Endothelial cell (in vitro differentiated cells): ENCODE data around the gene WSCD1. TPM values are rescaled to one million over a fixed set of nuclear protein-coding genes. Genes with fewer than 3 reads are reported as not detected.

ENCODE experiments used
- DNase-seq: peaks from one replicate; pipeline ENCODE4 v3.0.0; 2021; ENCODE audit warnings: low spot score
- H3K27ac Mint-ChIP-seq: one replicate; pipeline ENCODE4 v1.8.0; 2021; ENCODE audit warnings: mixed read lengths, inconsistent platforms; ENCODE audit not compliant: unreplicated experiment
- H3K27me3 Mint-ChIP-seq: one replicate; pipeline ENCODE4 v1.8.0; 2021; ENCODE audit warnings: mild to moderate bottlenecking, moderate library complexity, mixed read lengths, inconsistent platforms; ENCODE audit not compliant: unreplicated experiment
- H3K36me3 Mint-ChIP-seq: one replicate; pipeline ENCODE4 v1.8.0; 2021; ENCODE audit warnings: mild to moderate bottlenecking, low read depth, mixed read lengths, inconsistent platforms; ENCODE audit not compliant: unreplicated experiment
- H3K4me1 Mint-ChIP-seq: one replicate; pipeline ENCODE4 v1.8.0; 2021; ENCODE audit warnings: mild to moderate bottlenecking, mixed read lengths, inconsistent platforms; ENCODE audit not compliant: unreplicated experiment
- H3K4me3 Mint-ChIP-seq: one replicate; pipeline ENCODE4 v1.8.0; 2021; ENCODE audit warnings: mild to moderate bottlenecking, mixed read lengths, inconsistent platforms; ENCODE audit not compliant: unreplicated experiment
- H3K9me3 Mint-ChIP-seq: one replicate; pipeline ENCODE4 v1.8.0; 2021; ENCODE audit warnings: mixed read lengths, inconsistent platforms; ENCODE audit not compliant: unreplicated experiment
- total RNA-seq: library from RNA; stranded (reverse); fragmentation: NEBNext Ultra II Directional; extraction: Animal tissue kit (Norgen Biotek cat#: 25700); gene quantifications from one replicate; pipeline ENCODE4 v1.2.1, GENCODE V29; 2021; ENCODE audit not compliant: unreplicated experiment
- TF ChIP-seq, protein P1 (sequence below): fragments of 200-600 bp; sonication (generic); IDR thresholded peaks from one replicate; pipeline ENCODE4 v1.5.0; 2021; ENCODE audit warnings: antibody characterized with exemption; ENCODE audit not compliant: unreplicated experiment

WSCD1 gene
- total RNA-seq, 1 donor from 2014 or later, result 43.9 TPM

DNA sequence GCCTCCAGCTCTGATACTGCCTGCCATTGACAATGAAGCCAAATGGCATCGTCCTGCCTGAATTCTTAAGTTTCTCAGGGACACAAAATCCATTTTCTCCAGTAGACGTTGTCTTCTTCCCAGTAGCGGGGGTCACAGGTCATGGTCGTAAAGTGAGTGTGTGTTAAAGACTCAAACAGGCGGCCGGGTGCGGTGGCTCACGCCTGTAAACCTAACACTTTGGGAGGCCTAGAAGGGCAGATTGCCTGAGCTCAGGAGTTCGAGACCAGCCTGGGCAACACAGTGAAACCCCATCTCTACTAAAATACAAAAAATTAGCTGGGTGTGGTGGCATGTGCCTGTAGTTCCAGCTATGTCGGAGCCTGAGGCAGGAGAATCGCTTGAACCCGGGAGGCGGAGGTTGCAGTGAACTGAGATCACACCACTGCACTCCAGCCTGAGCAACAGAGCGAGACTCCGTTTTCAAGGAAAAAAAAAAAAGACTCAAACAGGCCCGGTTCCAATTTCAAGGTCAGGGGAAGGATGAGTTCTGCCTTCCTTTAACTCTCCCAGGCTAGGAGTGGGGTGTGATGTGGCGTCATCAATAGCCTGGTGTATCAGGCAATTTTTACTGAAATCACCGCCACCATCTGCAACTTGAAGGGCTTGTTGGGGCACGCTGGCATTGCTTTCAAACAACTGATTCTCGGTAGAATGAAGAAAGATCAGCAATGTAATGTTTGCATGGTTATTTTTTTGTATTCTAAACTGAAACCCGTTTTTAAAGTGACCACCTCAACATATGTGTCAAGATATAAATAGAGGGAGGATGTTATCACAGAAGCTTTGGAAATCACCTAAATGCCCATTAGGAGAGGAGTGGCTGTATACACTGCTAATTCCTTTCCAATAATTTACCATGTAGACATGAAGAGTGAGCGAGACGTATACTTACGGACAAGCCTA, 91.0 kb downstream of the WSCD1 start:
- Mint-ChIP-seq H3K36me3 (no peaks in the 10 kb centered on the region), H3K4me1 (peaks cover 8% of the 10 kb centered on the region), H3K27ac (no peak overlapping the region), H3K9me3 (no peaks in the 10 kb centered on the region), H3K27me3 (peaks cover 6% of the 10 kb centered on the region), H3K4me3 (no peak overlapping the region)
- DNase-seq, result no peak
- TF ChIP-seq, protein P1, sequence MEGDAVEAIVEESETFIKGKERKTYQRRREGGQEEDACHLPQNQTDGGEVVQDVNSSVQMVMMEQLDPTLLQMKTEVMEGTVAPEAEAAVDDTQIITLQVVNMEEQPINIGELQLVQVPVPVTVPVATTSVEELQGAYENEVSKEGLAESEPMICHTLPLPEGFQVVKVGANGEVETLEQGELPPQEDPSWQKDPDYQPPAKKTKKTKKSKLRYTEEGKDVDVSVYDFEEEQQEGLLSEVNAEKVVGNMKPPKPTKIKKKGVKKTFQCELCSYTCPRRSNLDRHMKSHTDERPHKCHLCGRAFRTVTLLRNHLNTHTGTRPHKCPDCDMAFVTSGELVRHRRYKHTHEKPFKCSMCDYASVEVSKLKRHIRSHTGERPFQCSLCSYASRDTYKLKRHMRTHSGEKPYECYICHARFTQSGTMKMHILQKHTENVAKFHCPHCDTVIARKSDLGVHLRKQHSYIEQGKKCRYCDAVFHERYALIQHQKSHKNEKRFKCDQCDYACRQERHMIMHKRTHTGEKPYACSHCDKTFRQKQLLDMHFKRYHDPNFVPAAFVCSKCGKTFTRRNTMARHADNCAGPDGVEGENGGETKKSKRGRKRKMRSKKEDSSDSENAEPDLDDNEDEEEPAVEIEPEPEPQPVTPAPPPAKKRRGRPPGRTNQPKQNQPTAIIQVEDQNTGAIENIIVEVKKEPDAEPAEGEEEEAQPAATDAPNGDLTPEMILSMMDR, result no peak

DNA sequence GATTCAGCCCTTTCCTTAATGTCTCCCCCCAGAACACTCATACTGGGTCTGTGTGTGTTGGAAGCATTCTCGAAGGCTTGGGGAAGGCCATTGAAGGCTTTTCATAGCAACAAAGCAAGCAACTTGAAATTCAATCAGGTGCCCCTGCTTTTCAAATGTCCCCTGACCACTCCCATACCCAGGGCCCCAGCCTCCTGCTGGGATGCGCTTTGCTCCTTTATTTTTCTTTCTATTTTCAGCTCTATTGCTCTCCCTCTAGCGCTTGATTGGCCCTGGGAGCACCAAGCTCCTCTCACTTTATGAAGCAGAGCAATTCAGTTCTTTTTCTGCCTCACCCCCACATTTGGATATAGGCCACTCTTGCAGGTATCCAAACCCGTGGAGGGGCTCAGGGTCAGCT, 92.0 kb downstream of the WSCD1 start:
- Mint-ChIP-seq H3K9me3 (no peaks in the 10 kb centered on the region), H3K36me3 (no peaks in the 10 kb centered on the region), H3K4me3 (no peak overlapping the region), H3K4me1 (peaks cover 17% of the 10 kb centered on the region), H3K27me3 (peaks cover 6% of the 10 kb centered on the region), H3K27ac (no peak overlapping the region)
- DNase-seq, result no peak
- TF ChIP-seq, protein P1, result no peak

DNA sequence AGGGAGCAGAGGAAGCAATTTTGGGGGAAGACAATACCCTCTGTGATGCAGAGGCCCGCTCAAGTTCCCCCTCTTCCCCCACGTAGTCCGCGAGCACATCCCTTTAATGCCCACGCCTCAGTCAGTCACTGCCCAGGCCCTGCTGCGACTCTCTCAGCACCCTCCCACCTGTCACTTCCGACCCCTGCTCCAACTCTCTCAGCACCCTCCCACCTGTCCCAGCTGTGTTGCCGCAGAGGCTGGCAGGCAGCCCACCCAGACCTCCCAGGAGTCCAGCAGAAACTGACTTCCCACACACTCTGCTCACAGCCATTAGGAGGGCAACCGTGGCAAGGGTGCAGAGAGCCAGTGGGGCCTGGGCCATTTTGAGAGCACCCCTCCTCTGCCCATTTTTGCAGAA, 92.7 kb downstream of the WSCD1 start:
- TF ChIP-seq, protein P1, result no peak
- no peak overlapping the region for H3K4me3 Mint-ChIP-seq
- H3K27me3 Mint-ChIP-seq, result peaks cover 6% of the 10 kb centered on the region
- no peaks in the 10 kb centered on the region for H3K9me3 Mint-ChIP-seq
- H3K4me1 Mint-ChIP-seq, result peaks cover 17% of the 10 kb centered on the region
- H3K27ac Mint-ChIP-seq, result no peak overlapping the region
- DNase-seq, result no peak
- no peaks in the 10 kb centered on the region for H3K36me3 Mint-ChIP-seq

DNA sequence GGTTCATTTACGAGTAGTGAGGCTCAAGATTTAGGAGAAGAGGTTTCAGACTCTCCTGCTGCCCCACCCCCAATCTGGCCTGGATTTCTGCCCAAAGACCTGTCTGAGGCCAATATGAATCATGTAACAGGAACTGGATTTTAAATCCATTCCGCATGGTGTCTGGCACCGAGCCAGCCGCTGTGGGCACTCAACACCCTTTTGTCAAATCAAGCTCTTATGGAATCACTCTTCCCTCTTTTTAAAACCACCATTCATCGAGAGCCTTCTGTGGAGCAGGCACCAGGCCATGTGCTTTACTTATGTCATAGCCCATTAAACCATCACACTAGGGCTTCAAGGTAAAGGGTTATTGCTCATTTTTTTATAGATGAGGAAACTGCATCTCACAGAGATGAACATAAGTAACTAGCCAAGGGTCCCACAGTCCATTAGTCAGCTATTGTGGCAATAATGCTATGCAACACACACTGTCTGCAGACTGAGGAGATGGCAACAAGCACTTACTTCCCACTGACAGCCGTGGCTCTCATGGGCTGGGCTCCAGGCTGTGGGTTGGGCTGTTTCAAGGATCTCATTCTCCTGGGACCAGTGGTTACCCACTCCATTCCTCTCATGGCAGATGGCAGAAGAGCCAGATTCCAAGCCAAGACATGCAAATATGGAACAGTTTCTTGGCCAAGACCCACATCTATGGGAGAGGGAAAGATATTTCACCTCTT, 93.6 kb downstream of the WSCD1 start:
- TF ChIP-seq, protein P1, result no peak
- no peak for DNase-seq
- no peaks in the 10 kb centered on the region for H3K9me3 Mint-ChIP-seq
- H3K4me1 Mint-ChIP-seq, result peaks cover 21% of the 10 kb centered on the region
- no peaks in the 10 kb centered on the region for H3K36me3 Mint-ChIP-seq
- peaks cover 6% of the 10 kb centered on the region for H3K27me3 Mint-ChIP-seq
- H3K4me3 Mint-ChIP-seq, result no peak overlapping the region
- H3K27ac Mint-ChIP-seq, result no peak overlapping the region
